NAMALWA (cell line): ENCODE data around the gene MMAB.

Experiments
- DNase-seq: peaks from one replicate; pipeline ENCODE4 v3.0.0-alpha.2; 2015; ENCODE audit warnings: low spot score

The MMAB gene

DNA sequence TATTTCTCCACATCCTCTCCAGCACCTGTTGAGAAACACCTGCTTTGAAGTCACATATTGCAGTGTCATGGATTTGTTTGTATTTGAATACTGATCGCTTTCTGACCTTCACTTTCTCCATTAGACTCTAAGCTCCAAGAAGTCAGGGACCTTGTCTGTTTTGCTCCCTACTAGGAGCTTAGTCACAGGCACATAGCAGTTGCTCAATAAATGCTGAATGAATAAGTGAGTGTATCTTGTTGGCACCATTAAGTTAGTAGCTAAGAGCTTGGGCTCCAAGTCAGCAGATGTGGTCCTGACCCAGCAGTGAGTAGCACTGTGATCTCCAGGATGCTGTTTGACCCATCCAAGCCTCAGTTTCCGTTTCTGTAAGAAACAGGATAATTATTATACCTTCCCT, 10.4 kb upstream of the MMAB start:
- no peak for DNase-seq

DNA sequence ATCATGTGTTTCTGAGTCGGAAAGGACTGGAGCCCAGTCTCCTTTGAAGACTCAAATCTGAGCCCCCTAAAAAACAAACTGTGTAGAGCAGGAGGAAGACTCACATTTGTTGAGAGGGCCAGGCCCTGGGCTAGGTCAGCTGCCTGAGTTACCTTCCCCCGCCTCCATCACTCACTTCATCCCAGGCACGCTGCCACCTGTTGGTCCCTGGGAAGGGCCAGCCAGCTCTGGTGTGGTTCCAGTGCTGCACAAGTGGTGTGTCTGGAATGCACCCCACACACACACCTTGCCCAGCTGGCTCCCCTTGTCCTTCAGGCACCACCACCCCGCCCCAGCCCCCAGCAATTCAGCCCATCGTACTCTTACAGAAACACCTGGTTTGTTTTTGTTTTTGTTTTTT, 9.3 kb upstream of the MMAB start:
- no peak for DNase-seq

DNA sequence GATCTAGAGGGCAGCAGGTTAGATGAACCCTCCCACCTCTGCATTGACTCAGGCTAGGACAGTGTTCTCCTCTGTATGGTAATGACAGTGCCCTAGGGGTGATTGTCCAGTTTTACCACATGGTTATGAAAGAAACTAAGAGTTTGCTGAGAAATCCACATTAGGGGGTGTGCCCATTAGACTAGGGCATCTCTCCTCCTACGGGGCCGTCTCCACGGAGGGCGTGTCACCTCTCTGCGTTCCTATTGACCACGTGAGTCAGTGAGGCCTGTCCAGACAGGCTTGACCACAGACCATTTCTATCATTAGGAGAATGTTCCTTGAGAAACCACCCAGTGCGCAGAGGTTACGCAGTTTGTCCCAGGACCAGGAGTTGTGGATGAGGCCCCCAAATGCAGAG, 8.6 kb upstream of the MMAB start:
- no peak for DNase-seq

DNA sequence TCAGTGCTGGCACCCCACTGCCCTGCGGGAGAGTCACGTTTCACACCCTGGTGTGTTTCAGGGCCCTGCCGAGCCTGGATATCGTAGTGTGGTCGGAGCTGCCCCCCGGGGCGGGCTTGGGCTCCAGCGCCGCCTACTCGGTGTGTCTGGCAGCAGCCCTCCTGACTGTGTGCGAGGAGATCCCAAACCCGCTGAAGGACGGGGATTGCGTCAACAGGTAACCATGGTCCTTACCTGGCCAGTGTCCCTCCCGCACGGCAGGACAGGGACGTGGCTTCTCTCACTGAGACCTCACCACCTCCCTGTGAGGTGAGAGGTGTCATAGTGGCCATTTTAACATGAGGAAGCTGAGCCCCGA, 8.0 kb upstream of the MMAB start:
- DNase-seq = no peak

DNA sequence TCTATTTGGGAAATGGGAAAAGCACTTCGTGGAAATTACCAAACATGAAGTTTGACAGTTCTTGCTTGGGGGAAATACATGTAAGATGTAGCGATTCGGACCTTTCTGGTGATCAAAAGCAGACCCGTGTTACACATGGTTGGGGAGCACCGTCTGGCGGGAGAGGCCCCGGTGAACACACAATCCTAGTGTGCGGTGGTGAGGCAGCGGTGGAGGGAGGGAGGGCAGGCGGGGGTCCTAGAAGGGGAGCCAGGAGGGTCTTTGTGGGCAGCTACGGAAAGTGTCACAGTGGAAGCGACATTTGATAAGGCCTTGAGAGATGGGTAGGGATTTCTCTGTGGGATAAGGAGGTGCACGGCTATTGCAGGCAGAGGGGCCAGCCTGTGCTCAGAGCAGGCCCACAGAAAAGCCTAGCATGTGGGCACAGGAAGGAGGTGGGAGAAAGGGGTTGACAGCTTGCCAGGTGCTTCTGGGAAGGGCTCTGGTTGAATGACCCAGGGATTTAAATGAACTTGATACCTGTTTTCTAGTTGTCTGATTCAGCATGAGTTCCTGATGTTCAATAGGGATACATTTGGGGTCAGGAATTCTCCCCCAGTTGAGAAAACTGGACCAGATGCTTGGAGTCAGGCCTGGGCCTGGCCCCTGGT, 7.5 kb upstream of the MMAB start:
- DNase-seq = no peak

DNA sequence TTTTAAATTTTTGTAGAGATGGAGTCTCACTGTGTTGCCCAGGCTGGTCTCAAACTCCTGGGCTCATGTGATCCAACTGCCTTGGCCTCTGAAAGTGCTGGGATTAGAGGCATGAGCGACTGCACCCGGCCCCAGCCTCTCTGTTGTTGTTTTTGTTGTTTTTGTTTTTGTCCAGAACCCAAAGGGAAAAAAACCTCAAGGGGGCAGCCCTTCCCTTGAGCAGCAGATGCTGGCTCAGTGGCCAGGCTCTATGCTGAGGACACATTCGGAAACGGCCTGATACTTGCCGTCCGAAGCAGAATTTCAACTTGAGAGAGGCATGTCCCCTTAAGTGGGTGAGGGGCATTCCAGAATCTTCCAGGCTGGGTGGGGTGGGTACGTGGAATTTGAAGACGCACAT, 7.0 kb upstream of the MMAB start:
- no peak for DNase-seq

DNA sequence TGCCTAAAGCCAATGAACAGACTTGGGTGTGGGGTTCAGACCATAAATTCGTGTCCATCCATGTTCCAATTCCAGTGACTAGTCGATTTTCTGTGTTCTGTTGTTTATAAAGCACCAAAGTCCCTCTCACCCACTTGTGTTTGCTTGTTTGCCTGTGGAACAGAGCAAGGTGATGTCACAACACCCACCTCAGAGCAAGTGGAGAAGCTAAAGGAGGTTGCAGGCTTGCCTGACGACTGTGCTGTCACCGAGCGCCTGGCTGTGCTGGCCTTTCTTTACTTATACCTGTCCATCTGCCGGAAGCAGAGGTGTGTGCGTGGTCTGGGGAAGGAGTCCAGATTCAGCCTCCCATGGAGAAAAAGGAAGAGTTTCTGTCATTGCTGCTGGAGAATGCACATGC, 6.3 kb upstream of the MMAB start:
- no peak for DNase-seq

DNA sequence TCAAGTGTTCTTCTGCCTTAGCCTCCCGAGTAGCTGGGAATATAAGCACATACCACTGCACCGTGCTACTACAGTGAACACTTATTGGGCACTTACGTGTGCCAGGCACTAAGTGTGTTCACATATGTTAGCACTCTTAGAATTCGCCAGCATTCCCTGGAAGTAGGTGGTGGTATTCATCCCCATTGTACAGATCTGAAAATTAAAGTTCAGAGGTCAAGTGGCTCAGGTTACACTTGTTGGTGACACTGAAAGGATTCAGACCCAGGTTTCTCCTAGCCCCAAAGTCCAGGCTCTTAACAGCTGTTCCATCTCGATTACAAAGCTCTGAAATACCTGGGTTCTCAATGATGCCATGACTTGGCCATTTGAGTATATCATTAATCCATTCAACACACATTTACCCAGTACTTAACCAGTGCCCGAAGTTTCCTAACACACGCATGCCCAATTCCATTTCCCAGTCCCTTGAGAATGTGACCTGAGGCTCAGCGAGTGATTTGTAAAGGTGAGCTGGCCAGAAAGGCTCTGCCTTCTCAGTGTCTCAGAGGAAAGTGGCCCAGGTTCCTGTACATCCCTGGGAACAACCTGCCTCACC, 5.1 kb upstream of the MMAB start:
- no peak for DNase-seq

DNA sequence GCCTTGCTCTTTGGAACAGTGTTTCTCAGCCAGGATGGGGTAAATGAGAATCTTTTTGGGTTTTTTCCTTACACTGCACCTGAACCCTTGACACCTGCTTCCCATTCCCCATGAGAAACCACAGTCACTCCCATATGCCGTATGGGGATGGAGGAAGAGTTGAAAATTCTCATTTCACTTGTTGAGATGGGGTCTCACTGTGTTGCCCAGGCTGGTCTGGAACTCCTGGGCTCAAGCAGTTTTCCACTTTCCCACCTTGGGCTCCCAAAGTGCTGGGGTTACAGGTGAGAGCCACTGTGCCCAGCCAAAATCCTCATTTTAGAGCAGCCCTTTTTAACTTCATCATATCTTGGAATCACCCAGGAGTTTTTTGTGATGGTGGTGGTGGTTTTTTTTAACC, 4.0 kb upstream of the MMAB start:
- no peak for DNase-seq

DNA sequence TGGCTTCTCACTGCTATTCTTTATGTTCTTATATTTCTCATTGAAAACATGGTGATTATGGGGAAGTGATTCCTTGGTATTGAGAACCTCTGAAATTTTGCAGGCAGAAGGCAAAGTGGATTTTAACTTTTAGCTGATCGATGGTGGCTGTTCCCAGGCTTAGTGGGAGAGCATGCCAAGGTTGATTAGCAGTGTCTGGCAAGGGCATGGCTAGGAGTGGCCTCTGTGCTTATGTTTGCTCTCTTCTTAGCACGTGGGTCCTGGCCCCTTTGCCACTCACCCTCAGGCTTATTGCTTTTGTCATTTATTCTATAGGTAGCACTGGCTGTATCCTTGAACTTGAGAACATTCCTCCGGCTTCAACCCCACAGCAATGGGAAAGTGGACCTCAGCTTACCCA, 2.4 kb upstream of the MMAB start:
- no peak for DNase-seq

DNA sequence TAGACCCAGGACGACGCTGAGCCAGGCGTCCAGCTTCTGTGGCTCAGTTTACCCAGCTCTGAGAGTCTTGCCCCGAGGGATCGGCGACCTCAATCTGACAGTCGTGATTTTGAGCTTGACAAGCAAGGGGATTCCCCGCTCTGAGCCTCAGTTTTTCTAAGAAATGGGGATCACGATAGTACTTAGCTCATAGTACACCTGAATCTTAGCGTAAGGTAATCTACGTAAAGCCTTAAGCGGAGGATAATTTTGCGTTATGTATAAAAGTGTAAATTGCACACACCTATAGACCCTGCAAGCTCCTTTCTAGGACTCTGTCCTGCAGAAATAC, 575 bp upstream of the MMAB start:
- DNase-seq = no peak

DNA sequence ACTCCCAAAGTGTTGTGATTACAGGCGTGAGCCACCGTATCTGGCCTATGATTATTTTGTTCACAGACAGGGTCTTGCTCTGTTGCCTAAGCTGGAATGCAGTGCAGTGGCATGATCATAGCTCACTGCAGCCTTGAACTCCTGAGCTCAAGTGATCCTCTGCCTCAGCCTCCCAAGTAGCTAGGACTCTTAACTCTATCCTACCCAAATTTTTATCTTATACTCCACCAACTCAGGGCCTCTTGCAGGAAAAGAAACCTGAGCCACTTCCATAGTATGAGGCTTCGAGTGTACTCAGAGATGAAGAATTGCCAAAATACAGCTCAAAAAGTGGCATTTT, 828 bp downstream of the MMAB start:
- no peak for DNase-seq

DNA sequence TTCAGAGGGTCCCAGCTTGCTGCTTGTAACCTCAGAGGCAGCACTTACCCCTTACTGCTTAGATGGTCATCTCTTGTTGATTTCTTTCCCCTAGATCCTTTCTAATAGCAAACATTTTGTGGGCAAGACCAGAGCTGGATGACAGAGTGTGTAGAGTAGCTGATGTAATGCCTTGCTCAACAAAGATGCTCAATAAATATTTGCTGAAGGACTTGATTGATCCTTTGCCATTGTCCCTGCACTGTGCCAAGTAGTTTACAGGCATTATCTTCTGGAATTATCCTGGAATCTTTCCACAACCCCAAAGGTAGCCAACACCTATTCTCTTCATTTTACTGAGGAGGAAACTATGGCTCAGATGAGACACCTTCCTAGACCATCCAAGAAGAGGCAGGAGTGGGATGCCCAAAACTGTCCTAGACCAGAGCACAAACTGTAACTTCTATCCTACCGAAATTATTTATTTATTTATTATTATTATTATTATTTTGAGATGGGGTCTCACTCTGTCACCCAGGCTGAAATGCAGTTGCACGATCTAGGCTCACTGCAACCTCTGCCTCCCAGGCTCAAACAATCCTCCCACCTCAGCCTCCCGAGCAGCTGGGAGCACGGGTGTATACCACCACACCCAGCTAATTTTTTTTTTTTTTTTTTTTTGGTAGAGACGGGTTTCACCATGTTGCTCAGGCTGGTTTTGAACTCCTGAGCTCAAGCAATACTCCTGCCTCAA, 1.4 kb downstream of the MMAB start:
- no peak for DNase-seq

DNA sequence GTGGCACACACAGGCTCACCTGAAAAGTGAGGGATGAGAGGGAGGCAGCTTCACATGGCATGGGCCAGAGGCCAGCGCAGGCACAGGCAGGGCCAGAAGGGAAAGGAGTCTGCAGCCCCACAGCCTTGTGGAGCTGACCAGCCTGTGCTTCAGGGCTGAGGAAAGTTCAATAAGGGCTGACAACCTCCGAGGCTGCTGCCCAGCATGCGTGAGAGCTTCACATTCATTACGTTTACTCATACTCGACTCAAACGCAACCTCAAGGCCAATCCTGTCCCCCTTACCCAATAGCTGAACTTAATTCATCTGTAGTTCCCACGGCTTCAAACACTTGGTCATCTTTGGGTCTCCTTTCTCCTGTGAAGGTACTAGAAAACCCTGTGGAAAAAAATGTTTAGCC, 4.8 kb downstream of the MMAB start:
- DNase-seq = no peak

DNA sequence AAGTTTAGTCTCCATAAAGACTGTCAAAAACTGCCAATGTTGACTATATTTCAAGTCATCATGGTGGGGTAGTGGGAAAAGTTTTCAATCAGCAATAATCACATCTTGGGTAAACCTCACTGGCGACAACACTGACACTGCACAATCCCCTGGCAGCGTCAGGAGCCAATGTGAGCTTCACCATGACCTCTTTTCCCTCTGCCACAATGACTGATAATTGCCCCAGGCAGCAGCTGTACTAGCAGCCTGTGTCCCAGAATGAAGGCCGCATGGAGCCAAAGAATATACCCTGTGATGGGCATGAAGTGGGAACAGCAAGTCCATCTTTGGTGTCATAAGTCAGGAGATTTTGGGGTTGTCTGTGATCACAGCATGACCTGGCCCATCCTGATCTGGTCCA, 5.3 kb downstream of the MMAB start:
- no peak for DNase-seq

DNA sequence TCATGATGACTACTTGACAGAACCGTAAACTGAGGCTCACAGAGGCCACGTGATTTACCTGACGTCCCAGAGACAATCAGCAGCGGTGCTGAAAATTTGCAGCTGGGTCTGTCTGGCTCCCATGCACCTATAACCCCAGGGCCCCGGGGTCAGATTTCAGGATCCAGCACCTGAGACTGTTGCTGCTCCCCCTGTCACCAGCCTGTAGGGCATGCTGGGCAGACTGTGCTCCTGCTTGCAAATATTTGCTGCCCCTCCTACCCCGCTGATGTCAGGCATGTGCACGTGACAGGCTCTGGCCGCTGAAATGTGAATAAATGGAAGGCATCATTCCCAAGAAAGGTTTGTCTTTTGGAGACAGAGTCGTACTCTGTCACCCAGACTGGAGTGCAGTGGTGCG, 6.0 kb downstream of the MMAB start:
- DNase-seq = no peak

DNA sequence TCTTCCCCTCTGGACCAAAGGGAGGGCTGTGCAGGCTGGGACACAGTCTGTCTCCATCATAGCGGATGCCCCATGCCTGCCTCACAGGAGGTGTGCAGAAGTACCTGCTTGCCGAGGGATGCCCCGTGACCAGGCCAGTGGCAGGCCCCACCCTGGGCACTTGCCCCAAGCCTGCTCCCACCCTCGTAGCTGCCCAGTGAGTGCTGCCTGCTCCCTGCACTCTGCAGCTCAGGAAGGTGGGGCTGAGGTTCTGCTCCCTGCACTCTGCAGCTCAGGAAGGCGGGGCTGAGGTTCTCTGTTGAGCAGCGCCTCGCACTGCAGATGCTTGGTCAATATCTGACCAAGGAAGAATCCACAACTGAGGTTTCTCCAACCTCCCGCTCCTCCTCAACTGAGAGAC, 6.9 kb downstream of the MMAB start:
- no peak for DNase-seq

DNA sequence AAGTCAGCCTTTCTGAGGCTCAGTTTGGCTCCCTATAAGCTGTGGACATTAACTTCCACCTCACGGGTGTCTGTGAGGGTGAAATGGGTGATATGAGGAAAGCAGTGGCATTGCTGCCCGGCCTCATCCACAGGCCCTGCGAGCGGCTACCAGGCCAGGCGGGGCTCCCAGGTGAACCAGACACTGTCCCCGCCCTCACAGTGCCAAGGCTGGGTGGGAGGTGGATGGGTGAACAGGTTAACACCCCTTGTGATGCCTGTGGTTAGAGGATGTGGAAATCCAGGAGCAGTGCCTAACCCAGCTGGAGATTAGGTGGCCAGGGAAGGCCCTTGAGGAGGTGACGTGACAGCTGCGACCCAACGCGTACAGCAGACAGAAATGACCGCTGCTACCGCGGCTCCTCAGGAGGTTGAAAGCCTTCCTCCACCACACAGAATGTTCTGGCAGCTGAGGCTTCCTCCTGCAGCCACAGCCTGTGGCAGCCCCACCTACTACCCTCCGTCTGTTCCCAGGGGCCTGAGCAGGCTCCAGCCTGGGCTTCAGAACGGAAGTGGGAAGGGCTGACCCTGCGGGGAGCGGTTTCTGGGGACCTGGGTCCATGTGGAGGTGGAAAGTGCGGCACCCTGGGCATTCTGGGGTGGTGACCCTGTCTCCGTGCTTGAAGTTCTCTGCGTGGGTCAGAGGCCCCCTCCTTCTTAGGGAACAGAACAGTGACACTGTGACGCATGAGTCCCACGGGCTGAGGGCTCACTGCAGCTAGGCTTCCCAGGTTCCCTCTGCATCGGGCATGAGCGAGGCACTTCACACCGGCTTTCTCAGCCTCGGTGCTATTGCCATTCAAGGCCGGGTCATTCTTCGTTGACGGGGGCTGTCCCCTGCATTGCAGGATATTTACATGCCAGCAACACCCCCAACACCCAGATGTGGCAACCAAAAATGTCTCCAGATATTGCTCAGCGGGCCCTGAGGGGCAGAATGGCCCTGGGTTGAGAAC, 9.7 kb downstream of the MMAB start:
- DNase-seq = no peak

DNA sequence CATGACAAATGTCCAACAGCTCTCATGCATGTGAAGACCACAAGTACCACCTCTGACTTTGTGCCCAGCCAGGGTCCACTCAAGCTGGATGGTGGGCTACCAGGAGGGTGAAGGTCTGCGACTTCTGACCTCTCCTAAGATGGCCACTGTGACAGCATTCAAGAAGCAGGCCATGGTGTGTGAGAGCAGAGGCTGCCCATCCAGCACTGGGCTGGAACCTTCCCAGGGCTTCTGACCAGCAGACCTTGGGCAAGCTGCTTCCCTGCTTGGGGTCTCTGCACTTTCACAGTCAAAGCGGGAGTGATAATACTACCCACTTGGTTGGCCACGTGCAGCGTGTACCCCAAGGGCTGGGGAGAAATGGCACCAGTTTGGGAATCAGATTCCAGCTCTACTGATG, 10.4 kb downstream of the MMAB start:
- DNase-seq = no peak

DNA sequence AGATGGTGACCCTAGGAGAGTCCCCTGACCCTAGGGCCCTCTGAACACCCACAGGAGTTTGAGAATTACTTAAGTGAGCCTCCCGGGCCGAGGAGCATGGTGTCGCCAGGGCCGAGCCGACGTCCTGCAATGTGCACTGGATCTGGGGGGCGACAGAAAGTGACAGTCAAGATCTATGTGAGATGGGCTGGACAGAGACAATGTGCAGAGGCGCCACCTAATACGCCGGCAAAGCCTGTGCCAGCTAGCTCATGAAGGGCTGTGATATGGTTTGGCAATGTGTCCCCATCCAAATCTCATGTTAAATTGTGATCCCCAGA, 11.6 kb downstream of the MMAB start:
- DNase-seq = no peak

DNA sequence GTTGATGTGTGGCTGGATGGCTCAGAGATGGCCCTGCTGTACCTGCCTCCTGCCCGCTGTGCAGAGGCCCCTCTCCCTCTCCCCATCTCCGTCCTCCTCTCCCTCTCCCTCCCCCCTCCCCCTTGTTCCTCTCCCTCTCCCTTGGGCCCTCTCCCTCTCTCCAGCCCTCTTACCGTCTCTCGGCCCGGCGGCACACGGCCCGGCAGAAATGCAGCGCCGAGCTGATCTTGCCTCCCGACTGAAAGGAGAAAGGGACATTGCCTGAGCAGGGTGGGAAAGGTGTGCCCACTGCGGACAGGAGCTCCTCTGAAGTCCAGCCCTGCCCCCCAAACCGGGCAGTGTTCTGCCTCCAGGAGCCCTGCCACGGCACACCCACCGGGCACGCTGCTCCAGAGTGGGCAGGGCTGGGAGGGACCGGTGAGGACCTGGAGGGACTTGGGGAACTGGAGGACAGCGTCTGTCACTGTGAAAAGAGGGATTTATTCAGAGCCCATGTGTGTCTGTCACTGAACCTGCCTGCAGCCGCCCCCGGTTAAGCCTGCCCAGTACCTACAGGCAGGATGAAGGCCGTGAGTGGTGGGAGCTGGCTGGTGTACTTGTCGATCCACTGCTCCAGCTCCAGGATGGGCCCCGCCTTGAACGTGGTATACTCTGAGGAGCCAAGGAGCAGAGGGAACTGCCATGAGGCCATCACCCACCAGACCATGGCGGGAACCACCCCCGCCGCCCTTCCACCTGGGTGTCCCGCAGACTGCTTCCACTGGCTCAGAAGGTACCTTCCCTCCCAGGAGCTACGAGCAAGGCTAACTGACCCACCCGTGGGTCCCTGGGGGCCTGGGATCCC, 12.2 kb downstream of the MMAB start:
- no peak for DNase-seq

DNA sequence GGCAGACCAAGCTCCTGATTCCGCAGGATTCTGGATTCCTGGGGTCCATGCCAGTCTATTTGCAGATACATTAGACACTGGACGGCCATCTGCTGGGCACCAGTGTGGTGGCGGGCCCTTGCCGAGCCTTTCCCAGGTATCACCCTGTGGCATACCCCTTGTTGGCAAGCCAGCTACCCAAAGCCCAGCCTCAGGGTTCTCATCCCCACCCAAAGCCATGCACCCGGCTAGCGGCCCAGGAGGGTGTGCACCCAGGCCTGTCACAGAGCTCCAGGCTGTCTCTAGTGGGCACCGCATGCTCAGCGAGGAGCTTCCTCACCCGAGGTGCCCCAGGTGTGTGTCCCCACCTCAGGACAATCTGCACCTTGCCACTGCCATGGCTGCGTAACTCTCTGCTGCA, 13.7 kb downstream of the MMAB start:
- DNase-seq = no peak
